H1 (cell line): Measurements from ENCODE around the gene SPACA9. TPM values are rescaled to one million over a fixed set of nuclear protein-coding genes. Genes with fewer than 3 reads are reported as not detected.

Experiments used
- CTCF ChIA-PET: fragments of 300-600 bp; sonication (Branson Sonifier 250); formaldehyde crosslinking; loops from one replicate; lab custom pipeline; 2021; ENCODE audit not compliant: partially characterized antibody; lab: Charles Lee
- POLR2A ChIA-PET: fragments of 300-600 bp; sonication (Branson Sonifier 250); formaldehyde crosslinking; loops from one replicate; lab custom pipeline; 2021; ENCODE audit warnings: inconsistent platforms; ENCODE audit not compliant: partially characterized antibody; lab: Charles Lee
- DNase-seq, 2 experiments: peaks; one replicate each; pipeline versions ENCODE4 v3.0.0 to v3.0.0-alpha.2; 2010 to 2022; ENCODE audit warnings: low spot score in 2 of 2, low read depth in 1 of 2, mixed read lengths in 1 of 2
- FAIRE-seq: peaks from 2 replicates; lab custom pipeline; 2011; peaks lifted over from hg19 to GRCh38; lab: Jason Lieb, UNC
- H2AFZ ChIP-seq: 2 replicates; pipeline ENCODE4 v1.8.1; 2012; ENCODE audit warnings: low read length, inconsistent platforms
- H2AK5ac ChIP-seq: 2 replicates; pipeline ENCODE4 v1.6.1; 2013; ENCODE audit warnings: low read depth, low read length
- H2BK120ac ChIP-seq: replicated peaks from 2 replicates; pipeline ENCODE3; 2013; ENCODE audit warnings: low read depth, low read length, inconsistent platforms
- H2BK12ac ChIP-seq: 2 replicates; pipeline ENCODE4 v1.6.1; 2013; ENCODE audit warnings: low read depth, low read length
- H2BK15ac ChIP-seq: 2 replicates; pipeline ENCODE4 v1.6.1; 2013; ENCODE audit warnings: low read length
- H2BK20ac ChIP-seq: 2 replicates; pipeline ENCODE4 v1.6.1; 2013; ENCODE audit warnings: low read length
- H2BK5ac ChIP-seq: 2 replicates; pipeline ENCODE4 v1.6.1; 2013; ENCODE audit warnings: low read depth, low read length
- H3K14ac ChIP-seq: 2 replicates; pipeline ENCODE4 v1.6.1; 2013; ENCODE audit warnings: inconsistent platforms; ENCODE audit not compliant: insufficient read length
- H3K18ac ChIP-seq: 2 replicates; pipeline ENCODE4 v1.6.1; 2013; ENCODE audit warnings: low read length; ENCODE audit errors: extremely low read depth
- H3K23ac ChIP-seq: 2 replicates; pipeline ENCODE4 v1.6.1; 2013; ENCODE audit warnings: inconsistent platforms; ENCODE audit not compliant: insufficient read length
- H3K23me2 ChIP-seq: 2 replicates; pipeline ENCODE4 v1.6.1; 2013; ENCODE audit warnings: low read depth, low read length
- H3K27ac ChIP-seq: 2 replicates; pipeline ENCODE4 v1.6.1; 2011; ENCODE audit warnings: low read depth, low read length, inconsistent platforms
- H3K27me3 ChIP-seq, 4 experiments: replicated peaks in 1 of 4; 1 replicate in 1 of 4; 2 replicates in 3 of 4; pipeline versions ENCODE4 v1.6.1 to v1.8.1; 2011 to 2013; ENCODE audit warnings: low read length in 3 of 4, mild to moderate bottlenecking in 3 of 4, inconsistent platforms in 2 of 4, mixed read lengths in 2 of 4, moderate library complexity in 1 of 4; ENCODE audit not compliant: control insufficient read depth in 3 of 4, insufficient read depth in 3 of 4; ENCODE audit errors: extremely low read depth in 1 of 4
- H3K36me3 ChIP-seq, 4 experiments: 2 replicates each; pipeline versions ENCODE4 v1.6.1 to v1.8.1; 2011 to 2013; ENCODE audit warnings: mild to moderate bottlenecking in 4 of 4, low read length in 3 of 4, moderate library complexity in 2 of 4, control low read depth in 1 of 4, inconsistent platforms in 1 of 4; ENCODE audit not compliant: insufficient read depth in 4 of 4, control insufficient read depth in 2 of 4
- H3K4ac ChIP-seq: replicated peaks from 2 replicates; pipeline ENCODE3; 2013; ENCODE audit warnings: low read length, low read depth, mixed read lengths, inconsistent platforms; ENCODE audit not compliant: insufficient read length
- H3K4me1 ChIP-seq, 4 experiments: replicated peaks in 1 of 4; 1 replicate in 1 of 4; 2 replicates in 3 of 4; pipeline versions ENCODE4 v1.6.1 to v1.8.1; 2011 to 2013; ENCODE audit warnings: low read length in 3 of 4, inconsistent platforms in 2 of 4, mixed read lengths in 1 of 4; ENCODE audit not compliant: insufficient read depth in 4 of 4, control insufficient read depth in 3 of 4
- H3K4me2 ChIP-seq, 2 experiments: 2 replicates each; pipeline versions ENCODE4 v1.6.1 to v1.8.1; 2011 to 2013; ENCODE audit warnings: low read depth in 2 of 2, low read length in 2 of 2, control low read depth in 1 of 2, inconsistent platforms in 1 of 2, mild to moderate bottlenecking in 1 of 2; ENCODE audit not compliant: insufficient read depth in 1 of 2
- H3K4me3 ChIP-seq, 4 experiments: fragments of 200-600, 300-600 bp in 1 of 4; sonication (generic), shearing (Covaris generic), sonication (Bioruptor Twin) in 1 of 4; 2 replicates each; pipeline versions ENCODE4 v1.5.1 to v1.8.1; 2011 to 2016; ENCODE audit warnings: low read length in 4 of 4, low read depth in 3 of 4, control low read depth in 2 of 4, inconsistent platforms in 2 of 4, mild to moderate bottlenecking in 2 of 4, mixed read lengths in 1 of 4, moderate library complexity in 1 of 4; ENCODE audit not compliant: insufficient read depth in 2 of 4; ENCODE audit errors: extremely low read depth in 1 of 4
- H3K56ac ChIP-seq: replicated peaks from 2 replicates; pipeline ENCODE3; 2013; ENCODE audit warnings: low read depth, mild to moderate bottlenecking, mixed read lengths, low read length, inconsistent platforms; ENCODE audit not compliant: insufficient read length
- H3K79me1 ChIP-seq: 2 replicates; pipeline ENCODE4 v1.6.1; 2013; ENCODE audit warnings: low read depth, low read length, control low read depth
- H3K79me2 ChIP-seq, 2 experiments: 2 replicates each; pipeline versions ENCODE4 v1.6.1 to v1.8.1; 2012 to 2013; ENCODE audit warnings: low read length in 2 of 2, mild to moderate bottlenecking in 2 of 2, inconsistent platforms in 1 of 2; ENCODE audit not compliant: insufficient read depth in 2 of 2, control insufficient read depth in 1 of 2
- H3K9ac ChIP-seq, 4 experiments: replicated peaks in 1 of 4; 1 replicate in 1 of 4; 2 replicates in 3 of 4; pipeline versions ENCODE4 v1.6.1 to v1.8.1; 2011 to 2013; ENCODE audit warnings: low read depth in 3 of 4, low read length in 3 of 4, control low read depth in 2 of 4, mild to moderate bottlenecking in 2 of 4, moderate library complexity in 2 of 4, inconsistent platforms in 1 of 4; ENCODE audit errors: extremely low read depth in 1 of 4
- H3K9me3 ChIP-seq, 2 experiments: 2 replicates each; pipeline versions ENCODE4 v1.6.1 to v1.8.1; 2012 to 2013; ENCODE audit warnings: mild to moderate bottlenecking in 2 of 2, moderate library complexity in 2 of 2, control low read depth in 1 of 2, inconsistent platforms in 1 of 2, low read depth in 1 of 2, low read length in 1 of 2, mixed read lengths in 1 of 2; ENCODE audit not compliant: insufficient read depth in 2 of 2
- H4K20me1 ChIP-seq, 2 experiments: replicated peaks in 1 of 2; 2 replicates each; pipeline versions ENCODE3 to v1.8.1; 2011 to 2013; ENCODE audit warnings: inconsistent platforms in 2 of 2, low read length in 2 of 2, mild to moderate bottlenecking in 1 of 2; ENCODE audit not compliant: insufficient read depth in 2 of 2, control insufficient read depth in 1 of 2
- H4K5ac ChIP-seq: 2 replicates; pipeline ENCODE4 v1.6.1; 2013; ENCODE audit warnings: low read length, low read depth, mixed read lengths, inconsistent platforms; ENCODE audit not compliant: insufficient read length
- H4K8ac ChIP-seq: 2 replicates; pipeline ENCODE4 v1.8.0; 2013; ENCODE audit warnings: mild to moderate bottlenecking, moderate library complexity, low read length, inconsistent platforms; ENCODE audit not compliant: insufficient read depth; ENCODE audit errors: extremely low read depth
- H4K91ac ChIP-seq: replicated peaks from 2 replicates; pipeline ENCODE3; 2013; ENCODE audit warnings: low read length, mixed read lengths, inconsistent platforms; ENCODE audit not compliant: insufficient read length
- WGBS, 2 experiments: shearing (Covaris generic) in 1 of 2; methylation state at CpG; one replicate each; pipeline versions ENCODE4 v1.1.6 to v1.1.7; 2013 to 2015; ENCODE audit warnings: low lambda C conversion rate in 2 of 2, mixed read lengths in 2 of 2, inconsistent platforms in 1 of 2, low coverage in 1 of 2, missing lambda C conversion rate in 1 of 2; ENCODE audit not compliant: insufficient replicate concordance in 2 of 2, insufficient coverage in 1 of 2, insufficient read length in 1 of 2; ENCODE audit errors: extremely low coverage in 1 of 2, missing lambda C conversion rate in 1 of 2; 5-methylcytosine and 5-hydroxymethylcytosine counted together
- polyA plus RNA-seq, 7 experiments: library from polyadenylated mRNA; depleted of rRNA in 3 of 7; stranded (reverse) in 5 of 7; unstranded in 2 of 7; fragments of >200 nt in 5 of 7; fragments of 200-250 nt in 2 of 7; gene quantifications; 1 replicate in 5 of 7; 2 replicates in 1 of 7; 4 replicates in 1 of 7; pipeline versions ENCODE4 v1.2.1 to v1.2.3, GENCODE V29; 2011 to 2013; ENCODE audit warnings: missing spikeins in 2 of 7, mixed read lengths in 2 of 7
- total RNA-seq: library from RNA; stranded (reverse); fragmentation: NEBNext Ultra II Directional; extraction: Animal tissue kit (Norgen Biotek cat#: 25700); gene quantifications from 2 replicates; pipeline ENCODE4 v1.2.1, GENCODE V29; 2021

SPACA9 gene
- total and polyA plus RNA-seq, 2 of the 8 experiments (the other 6 are each of a cell fraction or from before 2014, with no cell fraction given): 0.63 to 1.3 TPM

GRCh38 chr9:132931178-132931735, 52.6 kb downstream of the SPACA9 start:
- H2BK20ac ChIP-seq: no peak overlapping the region
- ChIA-PET CTCF (interaction anchor here (0.7 to 1.7 kb wide), 3 partner anchors 26 to 237 kb away, joined by 3 to 4 read pairs (median 3); no protein-coding TSS in a partner anchor), POLR2A (no interaction called here)
- no peak overlapping the region for H3K9ac ChIP-seq
- H3K4me1 ChIP-seq: no peaks in the 10 kb centered on the region
- no peak overlapping the region for H3K14ac ChIP-seq
- H2BK15ac ChIP-seq: no peak overlapping the region
- H3K27me3 ChIP-seq: no peaks in the 10 kb centered on the region
- WGBS, 2 experiments: 91% methylated on average over 9 of the region's 9 CpGs; no CpG with 5 or more reads in 1 of the 2 experiments
- FAIRE-seq (no peak), DNase-seq (no peak)
- no peak overlapping the region for H3K4me3 ChIP-seq
- H3K4ac ChIP-seq: no peak overlapping the region
- H2BK5ac ChIP-seq: no peak overlapping the region
- H2BK12ac ChIP-seq: no peak overlapping the region
- no peak overlapping the region for H3K56ac ChIP-seq
- H4K91ac ChIP-seq: no peak overlapping the region
- no peak overlapping the region for H2BK120ac ChIP-seq
- H3K79me1 ChIP-seq: peaks cover 11% of the 10 kb centered on the region
- H4K20me1 ChIP-seq: peaks cover 0 to 5% of the 10 kb centered on the region in 2 experiments
- H3K27ac ChIP-seq: no peak overlapping the region
- H3K36me3 ChIP-seq: peaks cover under 1 to 23% (median 5%) of the 10 kb centered on the region in 4 experiments; a peak in 5 of 8 replicates
- no peak overlapping the region for H3K4me2 ChIP-seq
- no peak overlapping the region for H3K23ac ChIP-seq
- H3K9me3 ChIP-seq: no peaks in the 10 kb centered on the region
- H4K5ac ChIP-seq: no peak overlapping the region
- peaks cover 0 to 13% of the 10 kb centered on the region in 2 experiments; a peak in 1 of 4 replicates for H3K79me2 ChIP-seq
- no peak overlapping the region for H2AK5ac ChIP-seq
- H4K8ac ChIP-seq: no peak overlapping the region
- H2AFZ ChIP-seq: no peak overlapping the region
- no peak overlapping the region for H3K18ac ChIP-seq
- H3K23me2 ChIP-seq: no peaks in the 10 kb centered on the region
